Calu3 (cell line): Measurements from ENCODE around the gene REXO1. TPM values are rescaled to one million over a fixed set of nuclear protein-coding genes. Genes with fewer than 3 reads are reported as not detected.

Experiments used
- BruUV-seq: library from RNA; stranded (reverse); fragments of 400-500 nt; replicated peaks from 2 replicates; lab custom pipeline; 2021; lab: Mats Ljungman, UMichigan
- CTCF ChIA-PET: fragments of 300-600 bp; sonication (Branson Sonifier 250); formaldehyde crosslinking; loops from one replicate; lab custom pipeline; 2022; ENCODE audit warnings: antibody characterized with exemption; lab: Charles Lee
- DNase-seq: peaks from one replicate; pipeline ENCODE4 v3.0.0; 2022
- H3K27ac Mint-ChIP-seq: one replicate; pipeline ENCODE4 v1.8.0; 2022; ENCODE audit warnings: mixed read lengths; ENCODE audit not compliant: unreplicated experiment
- H3K27me3 Mint-ChIP-seq: one replicate; pipeline ENCODE4 v1.8.0; 2022; ENCODE audit warnings: mixed read lengths; ENCODE audit not compliant: unreplicated experiment
- H3K36me3 Mint-ChIP-seq: one replicate; pipeline ENCODE4 v1.8.0; 2022; ENCODE audit warnings: mild to moderate bottlenecking, moderate library complexity, mixed read lengths; ENCODE audit not compliant: insufficient read depth, unreplicated experiment
- H3K4me1 Mint-ChIP-seq: one replicate; pipeline ENCODE4 v1.8.0; 2022; ENCODE audit warnings: mild to moderate bottlenecking, low read depth, mixed read lengths; ENCODE audit not compliant: unreplicated experiment
- H3K4me3 Mint-ChIP-seq: one replicate; pipeline ENCODE4 v1.8.0; 2022; ENCODE audit warnings: mild to moderate bottlenecking, low read depth, moderate library complexity, mixed read lengths; ENCODE audit not compliant: unreplicated experiment
- H3K9me3 Mint-ChIP-seq: one replicate; pipeline ENCODE4 v1.8.0; 2022; ENCODE audit warnings: low read depth, mixed read lengths; ENCODE audit not compliant: unreplicated experiment
- CTCF ChIP-seq: fragments of 200-600 bp; IDR thresholded peaks from one replicate; pipeline ENCODE4 v1.8.0; 2022; ENCODE audit warnings: antibody characterized with exemption; ENCODE audit not compliant: unreplicated experiment
- intact Hi-C: fragments of 100-400 bp; cut with micrococcal nuclease; formaldehyde crosslinking; loops from one replicate; pipeline ENCODE4 v1.10.0; 2022; ENCODE audit not compliant: unreplicated experiment
- total RNA-seq: library from RNA; stranded (reverse); gene quantifications from 2 replicates; pipeline ENCODE4 v1.2.3, GENCODE V29; 2022

REXO1 gene
- total RNA-seq, 1 experiment from 2014 or later = 34.1 TPM

GRCh38 chr19:1855828-1856255, 7.6 kb upstream of the REXO1 start:
- CTCF ChIA-PET = interaction anchor here (1.2 kb wide), 1 partner anchor 20 kb away, joined by 3 read pairs; no protein-coding TSS in a partner anchor
- Mint-ChIP-seq H3K27ac (no peak overlapping the region), H3K4me3 (no peak overlapping the region)

GRCh38 chr19:1855040-1855827, 7.0 kb upstream of the REXO1 start:
- H3K4me1 Mint-ChIP-seq = no peaks in the 10 kb centered on the region
- peak; percentile 62 for DNase-seq
- CTCF ChIA-PET = interaction anchor here (1.0 kb wide), 1 partner anchor 9 kb away, joined by 5 read pairs; no protein-coding TSS in a partner anchor

More at GRCh38 chr19:1855828-1856255, 7.6 kb upstream of the REXO1 start:
- intact Hi-C loops = no loop called here
- DNase-seq = no peak
- no peaks in the 10 kb centered on the region for H3K27me3 Mint-ChIP-seq
- no peak for TF ChIP-seq CTCF
- no peaks in the 10 kb centered on the region for H3K9me3 Mint-ChIP-seq
- BruUV-seq = no TSS peak
- H3K36me3 Mint-ChIP-seq = peaks cover 18% of the 10 kb centered on the region
- H3K4me1 Mint-ChIP-seq = no peaks in the 10 kb centered on the region

GRCh38 chr19:1854542-1855039, 6.3 kb upstream of the REXO1 start:
- Mint-ChIP-seq H3K36me3 (peaks cover 17% of the 10 kb centered on the region), H3K4me1 (no peaks in the 10 kb centered on the region), H3K27ac (no peak overlapping the region), H3K9me3 (no peaks in the 10 kb centered on the region), H3K4me3 (no peak overlapping the region), H3K27me3 (no peaks in the 10 kb centered on the region)
- intact Hi-C loops = no loop called here
- no peak for TF ChIP-seq CTCF
- no peak for DNase-seq
- CTCF ChIA-PET = interaction anchor here (1.0 kb wide), 1 partner anchor 10 kb away, joined by 5 read pairs; no protein-coding TSS in a partner anchor
- no TSS peak for BruUV-seq

More at GRCh38 chr19:1855040-1855827, 7.0 kb upstream of the REXO1 start:
- Mint-ChIP-seq H3K9me3 (no peaks in the 10 kb centered on the region), H3K27me3 (no peaks in the 10 kb centered on the region), H3K27ac (no peak overlapping the region), H3K4me3 (no peak overlapping the region), H3K36me3 (peaks cover 17% of the 10 kb centered on the region)
- no TSS peak for BruUV-seq
- intact Hi-C loops = no loop called here
- TF ChIP-seq CTCF = no peak

- BruUV-seq = TSS peak; percentile 28
- no peak for TF ChIP-seq CTCF
Measured at GRCh38 chr19:1854039-1854541, 5.8 kb upstream of the REXO1 start.

More at GRCh38 chr19:1854039-1854541, 5.8 kb upstream of the REXO1 start:
- Mint-ChIP-seq H3K9me3 (no peaks in the 10 kb centered on the region), H3K36me3 (peaks cover 17% of the 10 kb centered on the region), H3K27me3 (no peaks in the 10 kb centered on the region), H3K4me3 (no peak overlapping the region), H3K4me1 (no peaks in the 10 kb centered on the region), H3K27ac (no peak overlapping the region)
- DNase-seq = no peak
- CTCF ChIA-PET = interaction anchor here (1.0 kb wide), 1 partner anchor 10 kb away, joined by 5 read pairs; no protein-coding TSS in a partner anchor
- intact Hi-C loops = no loop called here
